H1 (cell line): ENCODE results near the gene NFASC. TPM values are rescaled to one million over a fixed set of nuclear protein-coding genes. Genes with fewer than 3 reads are reported as not detected.

Source experiments
- CTCF ChIA-PET: fragments of 300-600 bp; sonication (Branson Sonifier 250); formaldehyde crosslinking; loops from one replicate; lab custom pipeline; 2021; ENCODE audit not compliant: partially characterized antibody; lab: Charles Lee
- POLR2A ChIA-PET: fragments of 300-600 bp; sonication (Branson Sonifier 250); formaldehyde crosslinking; loops from one replicate; lab custom pipeline; 2021; ENCODE audit warnings: inconsistent platforms; ENCODE audit not compliant: partially characterized antibody; lab: Charles Lee
- DNase-seq, 2 experiments: peaks; one replicate each; pipeline versions ENCODE4 v3.0.0 to v3.0.0-alpha.2; 2010 to 2022; ENCODE audit warnings: low spot score in 2 of 2, low read depth in 1 of 2, mixed read lengths in 1 of 2
- FAIRE-seq: peaks from 2 replicates; lab custom pipeline; 2011; peaks lifted over from hg19 to GRCh38; lab: Jason Lieb, UNC
- H2AFZ ChIP-seq: 2 replicates; pipeline ENCODE4 v1.8.1; 2012; ENCODE audit warnings: low read length, inconsistent platforms
- H2AK5ac ChIP-seq: 2 replicates; pipeline ENCODE4 v1.6.1; 2013; ENCODE audit warnings: low read depth, low read length
- H2BK120ac ChIP-seq: replicated peaks from 2 replicates; pipeline ENCODE3; 2013; ENCODE audit warnings: low read depth, low read length, inconsistent platforms
- H2BK12ac ChIP-seq: 2 replicates; pipeline ENCODE4 v1.6.1; 2013; ENCODE audit warnings: low read depth, low read length
- H2BK15ac ChIP-seq: 2 replicates; pipeline ENCODE4 v1.6.1; 2013; ENCODE audit warnings: low read length
- H2BK20ac ChIP-seq: 2 replicates; pipeline ENCODE4 v1.6.1; 2013; ENCODE audit warnings: low read length
- H2BK5ac ChIP-seq: 2 replicates; pipeline ENCODE4 v1.6.1; 2013; ENCODE audit warnings: low read depth, low read length
- H3K14ac ChIP-seq: 2 replicates; pipeline ENCODE4 v1.6.1; 2013; ENCODE audit warnings: inconsistent platforms; ENCODE audit not compliant: insufficient read length
- H3K18ac ChIP-seq: 2 replicates; pipeline ENCODE4 v1.6.1; 2013; ENCODE audit warnings: low read length; ENCODE audit errors: extremely low read depth
- H3K23ac ChIP-seq: 2 replicates; pipeline ENCODE4 v1.6.1; 2013; ENCODE audit warnings: inconsistent platforms; ENCODE audit not compliant: insufficient read length
- H3K23me2 ChIP-seq: 2 replicates; pipeline ENCODE4 v1.6.1; 2013; ENCODE audit warnings: low read depth, low read length
- H3K27ac ChIP-seq: 2 replicates; pipeline ENCODE4 v1.6.1; 2011; ENCODE audit warnings: low read depth, low read length, inconsistent platforms
- H3K27me3 ChIP-seq, 4 experiments: replicated peaks in 1 of 4; 1 replicate in 1 of 4; 2 replicates in 3 of 4; pipeline versions ENCODE4 v1.6.1 to v1.8.1; 2011 to 2013; ENCODE audit warnings: low read length in 3 of 4, mild to moderate bottlenecking in 3 of 4, inconsistent platforms in 2 of 4, mixed read lengths in 2 of 4, moderate library complexity in 1 of 4; ENCODE audit not compliant: control insufficient read depth in 3 of 4, insufficient read depth in 3 of 4; ENCODE audit errors: extremely low read depth in 1 of 4
- H3K36me3 ChIP-seq, 4 experiments: 2 replicates each; pipeline versions ENCODE4 v1.6.1 to v1.8.1; 2011 to 2013; ENCODE audit warnings: mild to moderate bottlenecking in 4 of 4, low read length in 3 of 4, moderate library complexity in 2 of 4, control low read depth in 1 of 4, inconsistent platforms in 1 of 4; ENCODE audit not compliant: insufficient read depth in 4 of 4, control insufficient read depth in 2 of 4
- H3K4ac ChIP-seq: replicated peaks from 2 replicates; pipeline ENCODE3; 2013; ENCODE audit warnings: low read length, low read depth, mixed read lengths, inconsistent platforms; ENCODE audit not compliant: insufficient read length
- H3K4me1 ChIP-seq, 4 experiments: replicated peaks in 1 of 4; 1 replicate in 1 of 4; 2 replicates in 3 of 4; pipeline versions ENCODE4 v1.6.1 to v1.8.1; 2011 to 2013; ENCODE audit warnings: low read length in 3 of 4, inconsistent platforms in 2 of 4, mixed read lengths in 1 of 4; ENCODE audit not compliant: insufficient read depth in 4 of 4, control insufficient read depth in 3 of 4
- H3K4me2 ChIP-seq, 2 experiments: 2 replicates each; pipeline versions ENCODE4 v1.6.1 to v1.8.1; 2011 to 2013; ENCODE audit warnings: low read depth in 2 of 2, low read length in 2 of 2, control low read depth in 1 of 2, inconsistent platforms in 1 of 2, mild to moderate bottlenecking in 1 of 2; ENCODE audit not compliant: insufficient read depth in 1 of 2
- H3K4me3 ChIP-seq, 4 experiments: fragments of 200-600, 300-600 bp in 1 of 4; sonication (generic), shearing (Covaris generic), sonication (Bioruptor Twin) in 1 of 4; 2 replicates each; pipeline versions ENCODE4 v1.5.1 to v1.8.1; 2011 to 2016; ENCODE audit warnings: low read length in 4 of 4, low read depth in 3 of 4, control low read depth in 2 of 4, inconsistent platforms in 2 of 4, mild to moderate bottlenecking in 2 of 4, mixed read lengths in 1 of 4, moderate library complexity in 1 of 4; ENCODE audit not compliant: insufficient read depth in 2 of 4; ENCODE audit errors: extremely low read depth in 1 of 4
- H3K56ac ChIP-seq: replicated peaks from 2 replicates; pipeline ENCODE3; 2013; ENCODE audit warnings: low read depth, mild to moderate bottlenecking, mixed read lengths, low read length, inconsistent platforms; ENCODE audit not compliant: insufficient read length
- H3K79me1 ChIP-seq: 2 replicates; pipeline ENCODE4 v1.6.1; 2013; ENCODE audit warnings: low read depth, low read length, control low read depth
- H3K79me2 ChIP-seq, 2 experiments: 2 replicates each; pipeline versions ENCODE4 v1.6.1 to v1.8.1; 2012 to 2013; ENCODE audit warnings: low read length in 2 of 2, mild to moderate bottlenecking in 2 of 2, inconsistent platforms in 1 of 2; ENCODE audit not compliant: insufficient read depth in 2 of 2, control insufficient read depth in 1 of 2
- H3K9ac ChIP-seq, 4 experiments: replicated peaks in 1 of 4; 1 replicate in 1 of 4; 2 replicates in 3 of 4; pipeline versions ENCODE4 v1.6.1 to v1.8.1; 2011 to 2013; ENCODE audit warnings: low read depth in 3 of 4, low read length in 3 of 4, control low read depth in 2 of 4, mild to moderate bottlenecking in 2 of 4, moderate library complexity in 2 of 4, inconsistent platforms in 1 of 4; ENCODE audit errors: extremely low read depth in 1 of 4
- H3K9me3 ChIP-seq, 2 experiments: 2 replicates each; pipeline versions ENCODE4 v1.6.1 to v1.8.1; 2012 to 2013; ENCODE audit warnings: mild to moderate bottlenecking in 2 of 2, moderate library complexity in 2 of 2, control low read depth in 1 of 2, inconsistent platforms in 1 of 2, low read depth in 1 of 2, low read length in 1 of 2, mixed read lengths in 1 of 2; ENCODE audit not compliant: insufficient read depth in 2 of 2
- H4K20me1 ChIP-seq, 2 experiments: replicated peaks in 1 of 2; 2 replicates each; pipeline versions ENCODE3 to v1.8.1; 2011 to 2013; ENCODE audit warnings: inconsistent platforms in 2 of 2, low read length in 2 of 2, mild to moderate bottlenecking in 1 of 2; ENCODE audit not compliant: insufficient read depth in 2 of 2, control insufficient read depth in 1 of 2
- H4K5ac ChIP-seq: 2 replicates; pipeline ENCODE4 v1.6.1; 2013; ENCODE audit warnings: low read length, low read depth, mixed read lengths, inconsistent platforms; ENCODE audit not compliant: insufficient read length
- H4K8ac ChIP-seq: 2 replicates; pipeline ENCODE4 v1.8.0; 2013; ENCODE audit warnings: mild to moderate bottlenecking, moderate library complexity, low read length, inconsistent platforms; ENCODE audit not compliant: insufficient read depth; ENCODE audit errors: extremely low read depth
- H4K91ac ChIP-seq: replicated peaks from 2 replicates; pipeline ENCODE3; 2013; ENCODE audit warnings: low read length, mixed read lengths, inconsistent platforms; ENCODE audit not compliant: insufficient read length
- ASH2L ChIP-seq: fragments of 200-600, 300-600 bp; sonication (generic); IDR thresholded peaks from one replicate; pipeline ENCODE4 v1.7.1; 2017; ENCODE audit warnings: low read length
- BCL11A ChIP-seq, 2 experiments: IDR thresholded peaks; one replicate each; pipeline ENCODE4 v1.6.1; 2011; ENCODE audit warnings: low read depth in 2 of 2, low read length in 2 of 2, mild to moderate bottlenecking in 2 of 2
- EZH2 ChIP-seq: fragments of 200-600 bp; sonication (generic); IDR thresholded peaks from 2 replicates; pipeline ENCODE4 v1.7.1; 2012; ENCODE audit warnings: low read depth, mild to moderate bottlenecking, moderate library complexity, low read length, inconsistent platforms; ENCODE audit not compliant: severe bottlenecking
- FOSL1 ChIP-seq: IDR thresholded peaks from 2 replicates; pipeline ENCODE4 v1.6.1; 2011; ENCODE audit warnings: mild to moderate bottlenecking, low read depth, low read length, moderate library complexity; ENCODE audit not compliant: insufficient read depth
- GTF2F1 ChIP-seq: IDR thresholded peaks from 2 replicates; pipeline ENCODE4 v1.6.1; 2012; ENCODE audit warnings: low read depth, low read length, improper control_type of control experiment, borderline replicate concordance
- JUN ChIP-seq: IDR thresholded peaks from 2 replicates; pipeline ENCODE4 v1.6.1; 2011; ENCODE audit warnings: low read depth, mild to moderate bottlenecking, improper control_type of control experiment, low read length
- NANOG ChIP-seq: IDR thresholded peaks from 2 replicates; pipeline ENCODE4 v1.6.1; 2011; ENCODE audit warnings: low read length, low read depth, mild to moderate bottlenecking, inconsistent platforms; ENCODE audit not compliant: insufficient read depth, poor library complexity, severe bottlenecking
- SRF ChIP-seq: IDR thresholded peaks from 2 replicates; pipeline ENCODE4 v1.6.1; 2011; ENCODE audit warnings: mild to moderate bottlenecking, low read depth, low read length, moderate library complexity
- SUZ12 ChIP-seq: fragments of 200-600 bp; sonication (generic); IDR thresholded peaks from 2 replicates; pipeline ENCODE4 v1.6.1; 2012; ENCODE audit warnings: mild to moderate bottlenecking, inconsistent platforms, low read length, moderate library complexity, mixed read lengths
- TBP ChIP-seq: IDR thresholded peaks from 2 replicates; pipeline ENCODE4 v1.6.1; 2011; ENCODE audit warnings: low read depth, low read length, improper control_type of control experiment
- WGBS, 2 experiments: shearing (Covaris generic) in 1 of 2; methylation state at CpG; one replicate each; pipeline versions ENCODE4 v1.1.6 to v1.1.7; 2013 to 2015; ENCODE audit warnings: low lambda C conversion rate in 2 of 2, mixed read lengths in 2 of 2, inconsistent platforms in 1 of 2, low coverage in 1 of 2, missing lambda C conversion rate in 1 of 2; ENCODE audit not compliant: insufficient replicate concordance in 2 of 2, insufficient coverage in 1 of 2, insufficient read length in 1 of 2; ENCODE audit errors: extremely low coverage in 1 of 2, missing lambda C conversion rate in 1 of 2; 5-methylcytosine and 5-hydroxymethylcytosine counted together
- polyA plus RNA-seq, 7 experiments: library from polyadenylated mRNA; depleted of rRNA in 3 of 7; stranded (reverse) in 5 of 7; unstranded in 2 of 7; fragments of >200 nt in 5 of 7; fragments of 200-250 nt in 2 of 7; gene quantifications; 1 replicate in 5 of 7; 2 replicates in 1 of 7; 4 replicates in 1 of 7; pipeline versions ENCODE4 v1.2.1 to v1.2.3, GENCODE V29; 2011 to 2013; ENCODE audit warnings: missing spikeins in 2 of 7, mixed read lengths in 2 of 7
- total RNA-seq: library from RNA; stranded (reverse); fragmentation: NEBNext Ultra II Directional; extraction: Animal tissue kit (Norgen Biotek cat#: 25700); gene quantifications from 2 replicates; pipeline ENCODE4 v1.2.1, GENCODE V29; 2021

The NFASC gene
- total and polyA plus RNA-seq, 2 of the 8 experiments (the other 6 are each of a cell fraction or from before 2014, with no cell fraction given) = 5.0 to 15.2 TPM

DNA sequence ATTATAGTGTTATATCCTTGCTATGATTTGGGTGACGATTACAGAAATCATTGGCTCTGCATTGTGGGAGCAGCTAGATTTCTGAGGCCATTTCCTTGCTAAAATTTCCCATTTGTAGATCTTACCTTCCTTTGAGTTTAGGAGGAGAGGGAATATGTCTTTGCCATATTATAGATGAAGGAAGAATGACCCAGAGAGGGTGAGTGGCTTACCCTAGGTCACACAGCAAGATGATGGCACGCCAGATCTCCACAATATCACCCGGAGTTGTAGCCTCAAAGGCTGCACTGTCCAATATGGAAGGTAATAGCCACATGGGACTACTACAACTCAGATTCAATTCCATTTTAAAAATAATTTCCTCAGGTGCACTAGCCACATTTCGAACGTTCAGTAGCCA lies 182.6 kb downstream of the NFASC start:
- Histone ChIP-seq H3K4ac (no peak overlapping the region), H2AK5ac (no peak overlapping the region), H3K56ac (no peak overlapping the region), H3K4me2 (no peak overlapping the region), H3K9ac (no peak overlapping the region), H3K4me1 (no peaks in the 10 kb centered on the region; a peak in 1 of 7 replicates), H3K27ac (no peak overlapping the region), H2AFZ (no peak overlapping the region), H3K23ac (no peak overlapping the region), H3K4me3 (no peak overlapping the region), H4K5ac (no peak overlapping the region), H2BK5ac (no peak overlapping the region), H2BK20ac (no peak overlapping the region), H2BK12ac (no peak overlapping the region), H3K9me3 (no peaks in the 10 kb centered on the region), H4K8ac (no peak overlapping the region), H3K18ac (no peak overlapping the region), H3K23me2 (no peaks in the 10 kb centered on the region), H3K36me3 (no peaks in the 10 kb centered on the region), H2BK15ac (no peak overlapping the region), H3K14ac (no peak overlapping the region), H3K79me2 (no peaks in the 10 kb centered on the region), H2BK120ac (no peak overlapping the region), H4K91ac (no peak overlapping the region), H4K20me1 (peaks cover 2% of the 10 kb centered on the region in 2 experiments), H3K79me1 (no peaks in the 10 kb centered on the region), H3K27me3 (no peaks in the 10 kb centered on the region)
- no peak for FAIRE-seq
- DNase-seq = no peak
- CTCF ChIA-PET = interaction anchor here (0.8 to 38.9 kb wide), 8 partner anchors 9 to 308 kb away, joined by 3 to 1336 read pairs (median 7); partner anchors contain the start of gene CNTN2
- WGBS, 2 experiments = 84% methylated on average over 5 of the region's 5 CpGs; no CpG with 5 or more reads in 1 of the 2 experiments
- POLR2A ChIA-PET = interaction anchor here (1.1 to 1.3 kb wide), 2 partner anchors 9 to 206 kb away, joined by 3 read pairs; no protein-coding TSS in a partner anchor
- TF ChIP-seq TBP (no peak), EZH2 (no peak), FOSL1 (no peak), SUZ12 (no peak), BCL11A (IDR thresholded peaks at IDR 0.05; ENCODE audit: low read depth in 2 of 2, low read length in 2 of 2) (no peak), SRF (no peak), ASH2L (no peak), NANOG (no peak), GTF2F1 (no peak), JUN (no peak)
